Amygdala (tissue), 56 donors: ENCODE measurements around the gene DNAJC30.
"Not testable (repeated sequence)": the region's sequence is repeated elsewhere in the genome, so short reads cannot be mapped to it uniquely, and the experiment has no call there.

ENCODE experiments used
- DNase-seq, 56 donors: peaks; one replicate each; lab custom pipeline; 2025; lab: John Stamatoyannopoulos, UW

Gene DNAJC30

GRCh38 chr7:73683056-73683787 lies at the start of gene DNAJC30, which contains the start of gene BUD23:
Gene DNAJC30, minus strand, starts transcription at chr7:73683453. Its CDS starts 30 bp downstream, at chr7:73683423.
Gene BUD23, plus strand, starts transcription at chr7:73683597. Its CDS starts 29 bp downstream, at chr7:73683626.
- peak; percentile 66 to 96 (median 93) for DNase-seq

- DNase-seq, result no peak
Measured at GRCh38 chr7:73732397-73732796, 49.1 kb upstream of the DNAJC30 start.

- no peak for DNase-seq
Measured at GRCh38 chr7:73730485-73730884, 47.2 kb upstream of the DNAJC30 start.

GRCh38 chr7:73728551-73728950 lies 45.3 kb upstream of the DNAJC30 start:
- no peak for DNase-seq

GRCh38 chr7:73727952-73728351 lies 44.7 kb upstream of the DNAJC30 start:
- no peak for DNase-seq

GRCh38 chr7:73726083-73726466 lies 42.8 kb upstream of the DNAJC30 start:
- DNase-seq, result no peak

- no peak for DNase-seq
Measured at GRCh38 chr7:73723813-73724212, 40.6 kb upstream of the DNAJC30 start.

GRCh38 chr7:73722785-73723184 lies 39.5 kb upstream of the DNAJC30 start:
- DNase-seq, result no peak

- DNase-seq, result not testable (repeated sequence)
Measured at GRCh38 chr7:73722182-73722581, 38.9 kb upstream of the DNAJC30 start.

GRCh38 chr7:73721377-73721817 lies 38.1 kb upstream of the DNAJC30 start:
- DNase-seq, result peak in 43 of 56 donors; percentile 17 to 83 (median 50)

GRCh38 chr7:73720443-73720842 lies 37.2 kb upstream of the DNAJC30 start:
- not testable (repeated sequence) for DNase-seq

GRCh38 chr7:73719806-73720169 lies 36.5 kb upstream of the DNAJC30 start:
- DNase-seq, result no peak

- peak in 43 of 56 donors; percentile 18 to 83 (median 53) for DNase-seq
Measured at GRCh38 chr7:73718905-73719805, 35.9 kb upstream of the DNAJC30 start, which contains the start of gene STX1A. Gene STX1A, minus strand, starts transcription at chr7:73719669. Its CDS starts 38 bp downstream, at chr7:73719631.

GRCh38 chr7:73718438-73718881 lies 35.2 kb upstream of the DNAJC30 start:
- DNase-seq, result no peak

GRCh38 chr7:73717991-73718405 lies 34.7 kb upstream of the DNAJC30 start:
- DNase-seq, result no peak

GRCh38 chr7:73717025-73717807 lies 34.0 kb upstream of the DNAJC30 start:
- DNase-seq, result peak in 7 of 56 donors; percentile 12 to 36 (median 23)

GRCh38 chr7:73716318-73716890 lies 33.2 kb upstream of the DNAJC30 start:
- no peak for DNase-seq

GRCh38 chr7:73715648-73716317 lies 32.5 kb upstream of the DNAJC30 start:
- no peak for DNase-seq

GRCh38 chr7:73713319-73713718 lies 30.1 kb upstream of the DNAJC30 start:
- not testable (repeated sequence) for DNase-seq
